HCT116 (cell line): ENCODE measurements around the gene BMP7. TPM values are rescaled to one million over a fixed set of nuclear protein-coding genes. Genes with fewer than 3 reads are reported as not detected.

ENCODE experiments used
- ATAC-seq: fragments of 200-7000 bp; cut with Tn5 transposase; 2 replicates; pipeline ENCODE4 v1.9.1; 2020; ENCODE audit warnings: mild to moderate bottlenecking, moderate library complexity
- BruUV-seq: library from RNA; stranded (reverse); fragments of 400-500 nt; replicated peaks from 2 replicates; lab custom pipeline; 2021; lab: Mats Ljungman, UMichigan
- CTCF ChIA-PET: fragments of 300-600 bp; sonication (Branson Sonifier 250); formaldehyde crosslinking; loops from one replicate; lab custom pipeline; 2021; ENCODE audit warnings: antibody characterized with exemption; lab: Charles Lee
- POLR2A ChIA-PET: fragments of 300-600, 350-600 bp; sonication (Branson Sonifier 250); formaldehyde crosslinking; loops from one replicate; lab custom pipeline; 2021; ENCODE audit warnings: antibody characterized with exemption; lab: Charles Lee
- RAD21 ChIA-PET, 2 experiments: fragments of 300-600 bp; sonication (Branson Sonifier 250); formaldehyde crosslinking; loops; one replicate each; lab custom pipeline; 2023; ENCODE audit warnings: low total read pairs in 2 of 2; ENCODE audit not compliant: uncharacterized antibody in 2 of 2, unreplicated experiment in 2 of 2, low non-redundant PET in 1 of 2; lab: Charles Lee
- DNase-seq: peaks from one replicate; pipeline ENCODE4 v3.0.0-alpha.2; 2010; ENCODE audit warnings: low read depth, low spot score
- H2AFZ ChIP-seq: fragments of 200-600 bp; shearing (Covaris generic), sonication (generic); 2 replicates; pipeline ENCODE4 v1.6.1; 2017; ENCODE audit warnings: low read depth, mixed run types, mixed read lengths, antibody characterized with exemption, low read length; ENCODE audit not compliant: poor library complexity, severe bottlenecking
- H3K27ac ChIP-seq: 2 replicates; pipeline ENCODE4 v1.5.1; 2012; ENCODE audit warnings: low read depth, low read length
- H3K27me3 ChIP-seq: fragments of 200-600 bp; sonication (generic); 2 replicates; pipeline ENCODE4 v1.6.1; 2016; ENCODE audit warnings: mixed run types, low read length, mixed read lengths; ENCODE audit not compliant: insufficient read depth
- H3K36me3 ChIP-seq, 2 experiments: fragments of 200-500 bp in 1 of 2; fragments of 200-600 bp in 1 of 2; sonication (Bioruptor generic) in 1 of 2; sonication (generic) in 1 of 2; 2 replicates each; pipeline versions ENCODE4 v1.5.1 to v1.6.1; 2014 to 2016; ENCODE audit warnings: low read length in 2 of 2, inconsistent platforms in 1 of 2, mixed read lengths in 1 of 2, mixed run types in 1 of 2; ENCODE audit not compliant: insufficient read depth in 2 of 2, control insufficient read depth in 1 of 2
- H3K4me1 ChIP-seq, 2 experiments: fragments of 200-600 bp in 1 of 2; sonication (generic) in 1 of 2; 2 replicates each; pipeline versions ENCODE4 v1.5.1 to v1.6.1; 2012 to 2017; ENCODE audit warnings: low read length in 2 of 2, inconsistent platforms in 1 of 2, mild to moderate bottlenecking in 1 of 2, mixed read lengths in 1 of 2, mixed run types in 1 of 2, moderate library complexity in 1 of 2; ENCODE audit not compliant: insufficient read depth in 2 of 2, control insufficient read depth in 1 of 2
- H3K4me2 ChIP-seq: fragments of 200-600 bp; sonication (generic); 2 replicates; pipeline ENCODE4 v1.6.1; 2017; ENCODE audit warnings: mixed run types, low read length, mixed read lengths
- H3K4me3 ChIP-seq, 2 experiments: fragments of 200-600 bp in 1 of 2; sonication (generic) in 1 of 2; replicated peaks in 1 of 2; 2 replicates each; pipeline ENCODE4 v1.5.1; 2011 to 2016; ENCODE audit warnings: low read length in 2 of 2, control low read depth in 1 of 2, low read depth in 1 of 2, mild to moderate bottlenecking in 1 of 2, mixed read lengths in 1 of 2, mixed run types in 1 of 2
- H3K79me2 ChIP-seq: fragments of 200-600 bp; sonication (generic); 2 replicates; pipeline ENCODE4 v1.6.1; 2017; ENCODE audit warnings: mild to moderate bottlenecking, mixed run types, low read length, moderate library complexity, mixed read lengths; ENCODE audit not compliant: insufficient read depth
- H3K9ac ChIP-seq: fragments of 200-600 bp; sonication (generic); 2 replicates; pipeline ENCODE4 v1.6.1; 2016; ENCODE audit warnings: low read length, mixed read lengths
- H3K9me2 ChIP-seq: fragments of 200-600 bp; sonication (generic), shearing (Covaris generic); 2 replicates; pipeline ENCODE4 v1.6.1; 2017; ENCODE audit warnings: mixed run types, mild to moderate bottlenecking, moderate library complexity; ENCODE audit not compliant: insufficient read depth
- H3K9me3 ChIP-seq, 2 experiments: fragments of 200-500 bp in 1 of 2; fragments of 200-600 bp in 1 of 2; sonication (Bioruptor generic) in 1 of 2; sonication (generic) in 1 of 2; 2 replicates each; pipeline ENCODE4 v1.6.1; 2014 to 2017; ENCODE audit warnings: low read length in 2 of 2, mixed read lengths in 2 of 2, inconsistent platforms in 1 of 2, low read depth in 1 of 2, mild to moderate bottlenecking in 1 of 2, mixed run types in 1 of 2, moderate library complexity in 1 of 2; ENCODE audit not compliant: control insufficient read depth in 1 of 2, insufficient read depth in 1 of 2
- H4K20me1 ChIP-seq: fragments of 200-600 bp; sonication (generic), shearing (Covaris generic); 2 replicates; pipeline ENCODE4 v1.6.1; 2017; ENCODE audit warnings: mixed run types, mild to moderate bottlenecking, moderate library complexity; ENCODE audit not compliant: insufficient read depth
- ATF3 ChIP-seq: IDR thresholded peaks from 2 replicates; pipeline ENCODE4 v1.6.1; 2012
- CBX3 ChIP-seq: IDR thresholded peaks from 2 replicates; pipeline ENCODE4 v1.6.1; 2012; ENCODE audit warnings: low read depth
- EZH2 ChIP-seq: fragments of 200-600 bp; sonication (generic); IDR thresholded peaks from 2 replicates; pipeline ENCODE4 v1.6.1; 2017; ENCODE audit warnings: antibody characterized with exemption, mixed run types
- MAX ChIP-seq: IDR thresholded peaks from 2 replicates; pipeline ENCODE4 v1.6.1; 2012
- RAD21 ChIP-seq: IDR thresholded peaks from 2 replicates; pipeline ENCODE4 v1.6.1; 2012; ENCODE audit warnings: low read depth, mild to moderate bottlenecking
- ZBTB33 ChIP-seq: IDR thresholded peaks from 2 replicates; pipeline ENCODE4 v1.6.1; 2011; ENCODE audit warnings: mild to moderate bottlenecking, low read length, moderate library complexity; ENCODE audit not compliant: insufficient replicate concordance; ENCODE audit errors: extremely low read depth
- intact Hi-C: fragments of 100-400 bp; cut with micrococcal nuclease; formaldehyde crosslinking; loops from 2 replicates; pipeline ENCODE4 v1.10.0; 2022
- total RNA-seq: library from RNA; stranded (reverse); gene quantifications from one replicate; pipeline ENCODE4 v1.2.1, GENCODE V29; 2021; ENCODE audit not compliant: unreplicated experiment

The BMP7 gene
- total RNA-seq, 1 experiment from 2014 or later = 7.0 TPM

- Histone ChIP-seq H3K27ac (no peak overlapping the region), H3K79me2 (no peaks in the 10 kb centered on the region), H3K4me1 (no peaks in the 10 kb centered on the region), H2AFZ (no peak overlapping the region), H3K9me2 (no peaks in the 10 kb centered on the region), H4K20me1 (no peaks in the 10 kb centered on the region), H3K36me3 (no peaks in the 10 kb centered on the region), H3K9me3 (no peaks in the 10 kb centered on the region), H3K9ac (no peak overlapping the region), H3K4me2 (no peak overlapping the region), H3K27me3 (0 out of 2 replicates have a peak, but pooled peaks cover 4% of the 10 kb centered on the region), H3K4me3 (no peak overlapping the region)
- TF ChIP-seq MAX (no peak), CBX3 (no peak), ATF3 (no peak), ZBTB33 (no peak), EZH2 (no peak)
- BruUV-seq = no TSS peak
- CTCF ChIA-PET = no interaction called here
- DNase-seq (no peak), ATAC-seq (no peak)
- POLR2A ChIA-PET = no interaction called here
- intact Hi-C loops = no loop called here
- RAD21 ChIA-PET = no interaction called here
Measured at GRCh38 chr20:57129303-57129702, 137.1 kb downstream of the BMP7 start.

GRCh38 chr20:57128044-57128757, 138.2 kb downstream of the BMP7 start:
- Histone ChIP-seq H4K20me1 (no peaks in the 10 kb centered on the region), H3K9ac (no peak overlapping the region), H2AFZ (no peak overlapping the region), H3K4me1 (no peaks in the 10 kb centered on the region), H3K36me3 (no peaks in the 10 kb centered on the region), H3K4me2 (no peak overlapping the region), H3K9me3 (no peaks in the 10 kb centered on the region), H3K27ac (no peak overlapping the region), H3K27me3 (0 out of 2 replicates have a peak, but pooled peaks cover 4% of the 10 kb centered on the region), H3K79me2 (no peaks in the 10 kb centered on the region), H3K9me2 (no peaks in the 10 kb centered on the region), H3K4me3 (no peak overlapping the region)
- no TSS peak for BruUV-seq
- DNase-seq (no peak), ATAC-seq (no peak)
- TF ChIP-seq ZBTB33 (no peak), RAD21 (no peak)
- POLR2A ChIA-PET = no interaction called here
- intact Hi-C loops = no loop called here
- CTCF ChIA-PET = no interaction called here
- RAD21 ChIA-PET = no interaction called here
